ENCODE measurements around the gene ACTR6. TPM values are rescaled to one million over a fixed set of nuclear protein-coding genes. Genes with fewer than 3 reads are reported as not detected.

ACTR6 gene
- total RNA-seq, 4 donors from 2014 or later: 11.6 to 30.8 (median 17.5) TPM

DNA sequence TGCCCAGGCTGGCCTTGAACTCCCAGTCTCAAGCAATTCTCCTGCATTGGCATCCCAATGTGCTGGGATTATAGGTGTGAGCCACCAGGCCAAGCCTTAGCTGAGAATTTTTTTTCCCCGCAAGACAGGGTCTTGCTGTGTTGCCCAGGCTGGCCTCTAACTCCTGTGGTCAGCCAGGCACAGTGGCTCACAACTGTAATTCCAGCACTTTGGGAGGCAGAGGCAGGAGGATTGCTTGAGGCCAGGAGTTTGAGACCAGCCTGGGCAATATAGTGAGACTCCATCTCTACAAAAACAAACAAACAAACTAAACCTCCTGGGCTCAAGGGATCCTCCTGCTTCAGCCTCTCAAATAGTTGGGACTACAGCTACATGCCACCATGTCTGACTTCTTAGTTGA is 39.0 kb downstream of the ACTR6 start:
- Histone ChIP-seq H3K4me1 (peaks cover 0 to 6% (median 0%) of the 10 kb centered on the region in 3 donors), H3K36me3 (no peaks in the 10 kb centered on the region), H3K27me3 (no peaks in the 10 kb centered on the region), H3K9me3 (no peaks in the 10 kb centered on the region), H3K27ac (no peak overlapping the region), H3K4me3 (no peak overlapping the region)
- no peak for ATAC-seq
- 100% methylated on average over 1 of the region's 1 CpG for WGBS, 2 donors (ENCODE audit: low coverage in 1 of 2)
- TF ChIP-seq, protein P1, sequence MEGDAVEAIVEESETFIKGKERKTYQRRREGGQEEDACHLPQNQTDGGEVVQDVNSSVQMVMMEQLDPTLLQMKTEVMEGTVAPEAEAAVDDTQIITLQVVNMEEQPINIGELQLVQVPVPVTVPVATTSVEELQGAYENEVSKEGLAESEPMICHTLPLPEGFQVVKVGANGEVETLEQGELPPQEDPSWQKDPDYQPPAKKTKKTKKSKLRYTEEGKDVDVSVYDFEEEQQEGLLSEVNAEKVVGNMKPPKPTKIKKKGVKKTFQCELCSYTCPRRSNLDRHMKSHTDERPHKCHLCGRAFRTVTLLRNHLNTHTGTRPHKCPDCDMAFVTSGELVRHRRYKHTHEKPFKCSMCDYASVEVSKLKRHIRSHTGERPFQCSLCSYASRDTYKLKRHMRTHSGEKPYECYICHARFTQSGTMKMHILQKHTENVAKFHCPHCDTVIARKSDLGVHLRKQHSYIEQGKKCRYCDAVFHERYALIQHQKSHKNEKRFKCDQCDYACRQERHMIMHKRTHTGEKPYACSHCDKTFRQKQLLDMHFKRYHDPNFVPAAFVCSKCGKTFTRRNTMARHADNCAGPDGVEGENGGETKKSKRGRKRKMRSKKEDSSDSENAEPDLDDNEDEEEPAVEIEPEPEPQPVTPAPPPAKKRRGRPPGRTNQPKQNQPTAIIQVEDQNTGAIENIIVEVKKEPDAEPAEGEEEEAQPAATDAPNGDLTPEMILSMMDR (IDR thresholded peaks at IDR 0.05): no peak
- no peak for TF ChIP-seq POLR2A (IDR thresholded peaks at IDR 0.05)
- no peak for TF ChIP-seq EP300 (IDR thresholded peaks at IDR 0.05)
- TF ChIP-seq POLR2AphosphoS5 (IDR thresholded peaks at IDR 0.05): no peak

DNA sequence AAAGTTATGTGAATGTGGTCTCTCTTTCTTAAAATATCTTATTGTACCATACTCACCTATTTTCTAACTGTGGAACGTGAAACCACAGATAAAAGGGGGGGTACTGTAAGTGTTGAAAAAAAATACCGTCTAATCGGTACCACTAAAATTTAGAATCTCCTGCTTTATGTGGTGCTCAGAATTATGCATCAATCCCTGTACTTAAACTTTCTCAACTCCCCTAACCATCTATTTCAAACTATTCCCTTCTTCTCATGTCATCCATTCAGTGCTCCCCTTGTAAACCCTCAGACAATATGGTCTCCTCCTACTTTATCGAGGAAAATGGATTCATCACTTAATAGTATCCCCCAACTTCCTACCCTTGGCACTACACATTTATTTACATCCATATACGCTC is 42.5 kb downstream of the ACTR6 start:
- TF ChIP-seq, protein P1 (IDR thresholded peaks at IDR 0.05): no peak
- TF ChIP-seq POLR2A (IDR thresholded peaks at IDR 0.05) (no peak), POLR2AphosphoS5 (IDR thresholded peaks at IDR 0.05) (no peak), EP300 (IDR thresholded peaks at IDR 0.05) (no peak)
- H3K9me3 ChIP-seq: no peaks in the 10 kb centered on the region
- no peaks in the 10 kb centered on the region for H3K4me1 ChIP-seq
- H3K27me3 ChIP-seq: no peaks in the 10 kb centered on the region
- WGBS, 2 donors (ENCODE audit: low coverage in 1 of 2): 95 to 96% methylated on average over 3 to 5 of the region's 5 CpGs
- ATAC-seq: no peak
- no peaks in the 10 kb centered on the region for H3K36me3 ChIP-seq
- H3K4me3 ChIP-seq: no peak overlapping the region
- H3K27ac ChIP-seq: no peak overlapping the region

DNA sequence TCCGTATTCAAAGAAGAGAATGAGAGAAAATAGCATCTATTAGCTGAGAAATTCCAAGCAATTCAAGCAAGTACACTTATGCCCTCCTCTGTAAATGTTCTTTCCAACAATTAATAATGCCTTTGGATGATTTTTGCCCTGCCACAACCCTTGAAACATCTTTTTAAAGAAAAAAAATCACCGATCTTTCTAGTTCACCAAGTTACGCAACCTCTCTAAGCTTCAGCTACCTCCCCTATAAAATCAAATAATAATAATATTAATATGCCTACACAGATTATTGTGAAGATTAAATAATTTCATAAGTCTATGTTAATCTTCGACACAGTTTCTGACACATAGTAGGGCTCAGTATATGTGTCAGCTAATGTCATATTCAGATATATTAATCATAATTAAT is 47.1 kb downstream of the ACTR6 start:
- no peak for TF ChIP-seq EP300 (IDR thresholded peaks at IDR 0.05)
- TF ChIP-seq POLR2A (IDR thresholded peaks at IDR 0.05): no peak
- TF ChIP-seq, protein P1 (IDR thresholded peaks at IDR 0.05): no peak
- TF ChIP-seq POLR2AphosphoS5 (IDR thresholded peaks at IDR 0.05): no peak
- no peaks in the 10 kb centered on the region for H3K9me3 ChIP-seq
- H3K36me3 ChIP-seq: no peaks in the 10 kb centered on the region
- H3K27me3 ChIP-seq: no peaks in the 10 kb centered on the region
- no peaks in the 10 kb centered on the region for H3K4me1 ChIP-seq
- H3K4me3 ChIP-seq: no peak overlapping the region
- ATAC-seq: no peak
- 93 to 98% methylated on average over 4 of the region's 4 CpGs for WGBS, 2 donors (ENCODE audit: low coverage in 1 of 2)
- H3K27ac ChIP-seq: no peak overlapping the region

DNA sequence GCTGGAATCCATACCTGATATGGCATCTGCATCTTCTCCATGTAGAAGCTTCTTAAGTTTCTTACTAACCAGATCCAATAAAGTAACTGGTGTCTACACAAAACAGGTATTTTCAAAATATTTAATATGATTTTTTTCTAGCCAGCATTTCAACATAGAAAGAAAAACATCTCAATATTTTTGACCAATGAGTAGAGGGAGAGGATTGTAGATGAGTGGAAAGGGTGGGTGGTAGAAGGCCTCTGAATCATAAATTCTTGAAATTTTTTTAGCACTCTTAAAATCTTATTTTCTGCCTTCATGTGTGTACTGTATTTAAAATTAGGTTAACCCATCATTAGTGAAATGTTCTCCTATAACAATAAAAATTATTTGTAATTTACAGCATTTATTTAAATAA is 48.3 kb downstream of the ACTR6 start:
- H3K27ac ChIP-seq: no peak overlapping the region
- H3K9me3 ChIP-seq: no peaks in the 10 kb centered on the region
- TF ChIP-seq, protein P1 (IDR thresholded peaks at IDR 0.05): no peak
- TF ChIP-seq EP300 (IDR thresholded peaks at IDR 0.05) (no peak), POLR2AphosphoS5 (IDR thresholded peaks at IDR 0.05) (no peak), POLR2A (IDR thresholded peaks at IDR 0.05) (no peak)
- no peak overlapping the region for H3K4me3 ChIP-seq
- ATAC-seq: no peak
- no peaks in the 10 kb centered on the region for H3K4me1 ChIP-seq
- no peaks in the 10 kb centered on the region for H3K27me3 ChIP-seq
- no peaks in the 10 kb centered on the region for H3K36me3 ChIP-seq

DNA sequence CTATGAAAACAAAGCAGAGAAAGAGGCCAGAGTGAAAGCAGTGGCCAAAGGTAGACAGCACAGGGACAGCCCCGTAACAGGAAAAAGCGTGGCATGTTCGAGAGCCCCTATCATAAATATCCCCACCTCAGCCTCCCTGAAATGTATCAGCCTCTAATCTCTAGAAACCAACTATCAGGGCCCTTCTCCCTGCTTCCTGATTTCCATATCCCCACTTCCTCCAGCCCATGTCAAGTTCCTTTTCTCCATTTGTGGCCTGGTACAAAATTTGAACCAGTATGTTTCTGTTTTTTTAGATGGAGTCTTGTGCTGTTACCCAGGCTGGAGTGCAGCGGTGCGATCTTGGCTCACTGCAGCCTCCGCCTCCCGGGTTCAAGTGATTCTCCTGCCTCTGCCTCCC is 49.3 kb downstream of the ACTR6 start:
- ATAC-seq: no peak
- 80 to 92% methylated on average over 3 to 7 of the region's 7 CpGs for WGBS, 2 donors (ENCODE audit: low coverage in 1 of 2)
- H3K9me3 ChIP-seq: no peaks in the 10 kb centered on the region
- TF ChIP-seq, protein P1 (IDR thresholded peaks at IDR 0.05): no peak
- TF ChIP-seq POLR2AphosphoS5 (IDR thresholded peaks at IDR 0.05) (no peak), POLR2A (IDR thresholded peaks at IDR 0.05) (no peak), EP300 (IDR thresholded peaks at IDR 0.05) (no peak)
- H3K36me3 ChIP-seq: no peaks in the 10 kb centered on the region
- H3K4me3 ChIP-seq: no peak overlapping the region
- H3K27ac ChIP-seq: no peak overlapping the region
- no peaks in the 10 kb centered on the region for H3K4me1 ChIP-seq
- no peaks in the 10 kb centered on the region for H3K27me3 ChIP-seq
